Osteocyte (in vitro differentiated cells): ENCODE data around the gene FALEC. TPM values are rescaled to one million over a fixed set of nuclear protein-coding genes. Genes with fewer than 3 reads are reported as not detected.
"Not testable (repeated sequence)": the region's sequence is repeated elsewhere in the genome, so short reads cannot be mapped to it uniquely, and the experiment has no call there.

ENCODE experiments used
- DNase-seq: peaks from one replicate; pipeline ENCODE4 v3.0.0; 2021; ENCODE audit warnings: mixed read lengths; ENCODE audit not compliant: unreplicated experiment; ENCODE audit errors: extremely low spot score
- H3K27ac Mint-ChIP-seq: one replicate; pipeline ENCODE4 v1.8.0; 2021; ENCODE audit warnings: mild to moderate bottlenecking, mixed read lengths; ENCODE audit not compliant: unreplicated experiment
- H3K27me3 Mint-ChIP-seq: one replicate; pipeline ENCODE4 v1.8.0; 2021; ENCODE audit warnings: mixed read lengths; ENCODE audit not compliant: unreplicated experiment
- H3K36me3 Mint-ChIP-seq: one replicate; pipeline ENCODE4 v1.8.0; 2021; ENCODE audit warnings: mixed read lengths; ENCODE audit not compliant: unreplicated experiment
- H3K4me1 Mint-ChIP-seq: one replicate; pipeline ENCODE4 v1.8.0; 2021; ENCODE audit warnings: mixed read lengths; ENCODE audit not compliant: unreplicated experiment
- H3K4me3 Mint-ChIP-seq: one replicate; pipeline ENCODE4 v1.8.0; 2021; ENCODE audit warnings: mild to moderate bottlenecking, moderate library complexity, mixed read lengths; ENCODE audit not compliant: unreplicated experiment
- H3K9me3 Mint-ChIP-seq: one replicate; pipeline ENCODE4 v1.8.0; 2021; ENCODE audit warnings: mixed read lengths; ENCODE audit not compliant: unreplicated experiment
- total RNA-seq: library from RNA; stranded (reverse); gene quantifications from 2 replicates; pipeline ENCODE4 v1.2.1, GENCODE V29; 2021
- TF ChIP-seq, protein P1 (sequence below): fragments of 200-600 bp; sonication (generic); IDR thresholded peaks from 2 replicates; pipeline ENCODE4 v1.5.0; 2021; ENCODE audit warnings: antibody characterized with exemption, mild to moderate bottlenecking, moderate library complexity

Gene FALEC
- total RNA-seq, 1 donor from 2014 or later, result not detected

DNA sequence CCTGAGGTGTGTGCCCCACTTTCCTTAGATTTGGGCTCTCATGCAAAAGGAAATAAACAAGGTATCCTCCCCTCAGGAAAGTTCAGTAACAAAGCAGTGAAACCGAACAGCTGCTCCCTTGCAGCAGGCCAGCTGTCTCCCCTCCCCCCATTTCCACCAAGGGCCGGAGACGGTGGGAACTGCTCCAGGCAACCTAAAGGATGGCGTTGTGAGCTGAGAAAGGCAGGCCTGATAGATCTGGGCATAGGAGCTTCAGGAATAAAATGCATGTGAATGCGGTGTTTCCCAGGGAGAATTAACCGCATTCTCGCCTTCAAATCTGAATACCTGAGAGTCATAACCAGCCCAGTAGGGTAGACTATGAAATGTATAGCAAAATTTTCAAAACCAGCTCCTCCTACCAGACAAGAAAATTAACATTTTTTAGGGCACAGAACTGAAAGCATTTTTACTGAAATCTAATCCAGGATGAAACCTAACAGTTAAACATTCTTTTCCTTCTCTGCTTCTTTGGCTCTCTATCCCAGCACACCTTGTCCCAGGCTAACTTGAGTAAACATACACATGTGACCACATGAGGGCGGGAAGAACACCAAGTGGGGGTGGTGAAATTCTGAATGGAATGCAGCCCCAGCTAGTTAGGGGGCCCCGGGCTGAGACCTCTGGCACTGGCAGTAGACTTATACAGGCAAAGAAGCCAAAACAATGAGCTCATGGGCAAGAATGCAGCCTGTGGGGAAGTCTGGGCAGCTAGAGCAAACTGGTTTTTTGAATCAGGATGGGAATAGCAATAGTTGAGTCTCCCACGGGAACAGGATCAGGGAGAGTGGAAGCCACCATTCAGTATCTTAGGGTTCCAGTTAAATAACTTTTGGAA lies 52.4 kb downstream of the FALEC start:
- H3K27ac Mint-ChIP-seq, result peak overlapping the region; percentile 97
- no peaks in the 10 kb centered on the region for H3K9me3 Mint-ChIP-seq
- peaks cover 92% of the 10 kb centered on the region for H3K4me1 Mint-ChIP-seq
- peaks cover 25% of the 10 kb centered on the region for H3K36me3 Mint-ChIP-seq
- TF ChIP-seq, protein P1, sequence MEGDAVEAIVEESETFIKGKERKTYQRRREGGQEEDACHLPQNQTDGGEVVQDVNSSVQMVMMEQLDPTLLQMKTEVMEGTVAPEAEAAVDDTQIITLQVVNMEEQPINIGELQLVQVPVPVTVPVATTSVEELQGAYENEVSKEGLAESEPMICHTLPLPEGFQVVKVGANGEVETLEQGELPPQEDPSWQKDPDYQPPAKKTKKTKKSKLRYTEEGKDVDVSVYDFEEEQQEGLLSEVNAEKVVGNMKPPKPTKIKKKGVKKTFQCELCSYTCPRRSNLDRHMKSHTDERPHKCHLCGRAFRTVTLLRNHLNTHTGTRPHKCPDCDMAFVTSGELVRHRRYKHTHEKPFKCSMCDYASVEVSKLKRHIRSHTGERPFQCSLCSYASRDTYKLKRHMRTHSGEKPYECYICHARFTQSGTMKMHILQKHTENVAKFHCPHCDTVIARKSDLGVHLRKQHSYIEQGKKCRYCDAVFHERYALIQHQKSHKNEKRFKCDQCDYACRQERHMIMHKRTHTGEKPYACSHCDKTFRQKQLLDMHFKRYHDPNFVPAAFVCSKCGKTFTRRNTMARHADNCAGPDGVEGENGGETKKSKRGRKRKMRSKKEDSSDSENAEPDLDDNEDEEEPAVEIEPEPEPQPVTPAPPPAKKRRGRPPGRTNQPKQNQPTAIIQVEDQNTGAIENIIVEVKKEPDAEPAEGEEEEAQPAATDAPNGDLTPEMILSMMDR, result no peak
- DNase-seq, result peak; percentile 93
- H3K4me3 Mint-ChIP-seq, result peak overlapping the region; percentile 73
- no peaks in the 10 kb centered on the region for H3K27me3 Mint-ChIP-seq

DNA sequence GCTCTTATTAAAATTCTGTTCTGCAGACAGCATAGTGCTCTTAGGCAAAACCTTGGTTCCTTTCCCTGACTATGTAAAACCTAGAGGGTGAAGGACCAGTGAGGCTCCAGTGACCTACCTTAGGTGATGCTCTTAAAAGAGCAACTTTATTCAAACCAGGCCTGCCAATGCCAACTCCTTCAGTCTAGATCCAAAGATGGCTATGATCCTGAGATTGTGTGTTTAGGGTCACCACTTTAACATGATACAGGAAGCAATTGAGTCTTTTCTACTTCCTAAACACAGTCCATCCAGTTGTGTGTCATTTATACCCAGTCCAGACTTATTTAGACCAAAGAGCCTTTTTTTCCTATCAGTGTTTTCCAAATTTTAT lies 53.0 kb downstream of the FALEC start:
- H3K4me3 Mint-ChIP-seq, result peak overlapping the region; percentile 73
- peak overlapping the region; percentile 97 for H3K27ac Mint-ChIP-seq
- no peaks in the 10 kb centered on the region for H3K27me3 Mint-ChIP-seq

DNA sequence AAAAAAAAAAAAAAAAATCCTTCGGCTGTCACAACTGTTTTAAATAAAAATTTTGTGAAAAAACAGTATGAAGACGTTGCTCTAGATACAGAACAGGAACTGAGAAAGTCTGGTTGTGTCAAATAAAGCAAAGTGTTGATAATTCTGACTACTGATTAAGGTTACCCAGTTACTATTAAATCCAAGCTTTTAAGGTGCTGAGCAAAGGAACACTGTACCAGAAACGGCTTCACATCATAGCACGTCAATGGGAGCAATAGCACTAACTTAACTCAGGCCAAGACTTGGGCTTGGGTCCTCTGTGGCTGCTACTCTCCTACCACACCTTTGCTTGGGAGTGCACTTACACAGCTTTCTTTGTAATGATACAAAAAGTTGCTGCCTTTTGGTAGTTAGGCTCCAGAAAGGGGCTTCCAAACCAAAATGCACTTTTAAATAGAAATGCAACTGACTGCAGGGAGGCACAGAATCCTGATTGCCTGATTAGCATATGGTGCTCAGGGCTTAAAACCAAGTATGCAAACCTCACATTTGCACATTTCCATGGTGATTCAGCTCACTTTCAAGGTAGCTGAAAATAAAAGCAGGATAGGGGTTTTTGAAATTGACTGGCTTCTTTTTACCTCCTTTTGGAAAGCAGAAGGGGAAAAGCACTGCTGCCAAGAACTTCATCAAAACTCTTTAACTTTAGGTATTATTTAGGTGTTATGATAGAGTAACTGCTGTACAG lies 57.5 kb downstream of the FALEC start:
- no peak for DNase-seq
- H3K9me3 Mint-ChIP-seq, result no peaks in the 10 kb centered on the region
- TF ChIP-seq, protein P1, result no peak
- H3K4me3 Mint-ChIP-seq, result peak overlapping the region; percentile 29
- no peaks in the 10 kb centered on the region for H3K27me3 Mint-ChIP-seq
- H3K4me1 Mint-ChIP-seq, result peaks cover 74% of the 10 kb centered on the region
- peaks cover 71% of the 10 kb centered on the region for H3K36me3 Mint-ChIP-seq
- H3K27ac Mint-ChIP-seq, result peak overlapping the region; percentile 97

More for the DNA sequence above, 53.0 kb downstream of the FALEC start:
- Mint-ChIP-seq H3K9me3 (no peaks in the 10 kb centered on the region), H3K36me3 (peaks cover 30% of the 10 kb centered on the region), H3K4me1 (peaks cover 91% of the 10 kb centered on the region)
- TF ChIP-seq, protein P1, result no peak
- no peak for DNase-seq

DNA sequence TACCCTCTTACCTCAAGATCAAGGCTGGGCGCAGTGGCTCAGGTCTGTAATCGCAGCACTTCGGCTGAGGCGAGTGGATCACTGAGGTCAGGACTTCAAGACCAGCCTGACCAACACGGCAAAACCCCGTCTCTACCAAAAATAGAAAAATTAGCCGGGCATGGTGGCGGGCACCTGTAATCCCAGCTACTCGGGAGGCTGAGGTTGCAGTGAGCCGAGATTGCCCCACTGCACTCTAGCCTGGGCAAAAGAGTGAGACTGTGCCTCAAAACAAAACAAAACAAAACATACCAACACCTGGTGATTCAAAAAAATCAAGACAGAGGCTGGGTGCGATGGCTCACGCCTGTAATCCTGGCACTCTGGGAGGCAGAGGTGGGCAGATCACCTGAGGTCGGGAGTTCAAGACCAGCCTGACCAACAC lies 58.1 kb downstream of the FALEC start:
- DNase-seq, H3K27me3 Mint-ChIP-seq, H3K9me3 Mint-ChIP-seq: not testable (repeated sequence)
- peaks cover 77% of the 10 kb centered on the region for H3K36me3 Mint-ChIP-seq
- H3K4me1 Mint-ChIP-seq, result peaks cover 69% of the 10 kb centered on the region
- peak overlapping the region; percentile 97 for H3K27ac Mint-ChIP-seq
- H3K4me3 Mint-ChIP-seq, result peak overlapping the region; percentile 29

DNA sequence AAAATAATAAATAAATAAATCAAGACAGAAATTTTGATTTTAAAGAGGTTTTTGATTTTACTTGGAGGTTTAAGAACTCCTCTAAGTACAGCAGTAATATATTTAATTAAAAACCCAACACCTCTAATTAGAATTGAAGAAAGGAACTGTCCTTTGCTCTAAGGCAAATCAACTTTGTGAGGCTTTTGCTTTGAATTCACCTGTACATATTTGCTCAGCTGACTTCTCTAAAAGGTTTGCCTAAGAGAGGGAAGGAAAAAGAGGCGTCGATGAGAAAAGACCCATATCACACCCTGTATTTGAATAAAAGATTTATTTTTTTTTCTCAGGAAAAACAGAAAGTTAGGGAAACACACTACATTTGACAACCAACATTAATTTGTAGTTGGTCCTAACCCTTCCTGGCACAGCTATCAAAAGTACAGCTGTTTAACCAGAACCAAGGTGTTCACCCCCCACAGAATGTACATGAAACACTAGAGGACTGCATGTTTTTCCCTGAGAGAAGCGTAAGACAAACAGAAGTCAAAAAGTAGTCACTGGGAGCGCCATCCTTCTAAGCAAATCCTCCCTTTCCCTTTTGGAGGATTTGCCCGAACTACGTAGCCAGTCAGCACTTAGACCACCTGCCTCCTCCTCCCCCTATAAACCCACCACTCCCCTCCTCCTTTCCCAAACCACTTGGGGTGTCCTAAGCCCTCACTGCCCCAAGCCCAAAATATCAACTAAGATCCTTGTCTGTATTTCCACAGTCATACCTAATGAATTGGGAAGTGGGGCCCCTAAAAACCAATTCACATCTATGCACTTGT lies 58.9 kb downstream of the FALEC start:
- peak overlapping the region; percentile 97 for H3K27ac Mint-ChIP-seq
- H3K4me1 Mint-ChIP-seq, result peaks cover 61% of the 10 kb centered on the region

More for the DNA sequence above, 58.9 kb downstream of the FALEC start:
- Mint-ChIP-seq H3K9me3 (no peaks in the 10 kb centered on the region), H3K36me3 (peaks cover 80% of the 10 kb centered on the region), H3K27me3 (no peaks in the 10 kb centered on the region), H3K4me3 (peak overlapping the region; percentile 91)
- DNase-seq, result no peak
- TF ChIP-seq, protein P1, result no peak
